ENCODE measurements around the gene USHBP1.

DNA sequence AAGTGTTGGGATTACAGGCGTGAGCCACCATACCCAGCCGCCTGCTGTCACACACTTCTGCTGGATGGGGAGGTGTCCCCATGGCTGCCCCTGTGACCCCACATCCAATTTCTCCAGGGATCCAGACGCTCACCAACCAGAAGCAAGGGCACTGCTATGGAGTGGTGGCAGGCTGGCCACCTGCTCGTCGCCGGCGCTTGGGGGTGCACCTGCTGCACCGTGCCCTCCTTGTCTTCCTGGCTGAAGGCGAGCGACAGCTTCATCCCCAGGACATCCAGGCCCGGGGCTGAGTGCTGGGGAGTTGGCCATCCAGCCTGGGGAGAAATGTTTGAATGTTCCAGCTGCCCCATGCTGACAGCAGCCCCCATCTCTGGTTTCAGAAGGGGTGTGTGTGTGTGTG is 21.7 kb upstream of the USHBP1 start:
- TF ChIP-seq, protein P1, sequence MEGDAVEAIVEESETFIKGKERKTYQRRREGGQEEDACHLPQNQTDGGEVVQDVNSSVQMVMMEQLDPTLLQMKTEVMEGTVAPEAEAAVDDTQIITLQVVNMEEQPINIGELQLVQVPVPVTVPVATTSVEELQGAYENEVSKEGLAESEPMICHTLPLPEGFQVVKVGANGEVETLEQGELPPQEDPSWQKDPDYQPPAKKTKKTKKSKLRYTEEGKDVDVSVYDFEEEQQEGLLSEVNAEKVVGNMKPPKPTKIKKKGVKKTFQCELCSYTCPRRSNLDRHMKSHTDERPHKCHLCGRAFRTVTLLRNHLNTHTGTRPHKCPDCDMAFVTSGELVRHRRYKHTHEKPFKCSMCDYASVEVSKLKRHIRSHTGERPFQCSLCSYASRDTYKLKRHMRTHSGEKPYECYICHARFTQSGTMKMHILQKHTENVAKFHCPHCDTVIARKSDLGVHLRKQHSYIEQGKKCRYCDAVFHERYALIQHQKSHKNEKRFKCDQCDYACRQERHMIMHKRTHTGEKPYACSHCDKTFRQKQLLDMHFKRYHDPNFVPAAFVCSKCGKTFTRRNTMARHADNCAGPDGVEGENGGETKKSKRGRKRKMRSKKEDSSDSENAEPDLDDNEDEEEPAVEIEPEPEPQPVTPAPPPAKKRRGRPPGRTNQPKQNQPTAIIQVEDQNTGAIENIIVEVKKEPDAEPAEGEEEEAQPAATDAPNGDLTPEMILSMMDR (IDR thresholded peaks at IDR 0.05): no peak
- TF ChIP-seq POLR2A (IDR thresholded peaks at IDR 0.05): no peak
